GM21825 (cell line): Measurements from ENCODE around the gene IGF2R.

Experiments used
- ATAC-seq: cut with Tn5 transposase; IDR thresholded peaks from one replicate; pipeline ENCODE4 v1.9.1; 2021; ENCODE audit warnings: mild to moderate bottlenecking, moderate library complexity; ENCODE audit not compliant: unreplicated experiment

IGF2R gene

GRCh38 chr6:160042014-160042773 lies 73.3 kb downstream of the IGF2R start:
- no peak for ATAC-seq

- no peak for ATAC-seq
These were observed 74.0 kb downstream of the IGF2R start for GRCh38 chr6:160042788-160043301.

GRCh38 chr6:160043784-160044183 lies 74.9 kb downstream of the IGF2R start:
- no peak for ATAC-seq

- no peak for ATAC-seq
These were observed 75.8 kb downstream of the IGF2R start for GRCh38 chr6:160044687-160045086.

GRCh38 chr6:160048471-160048870 lies 79.6 kb downstream of the IGF2R start:
- no peak for ATAC-seq

GRCh38 chr6:160049346-160049745 lies 80.5 kb downstream of the IGF2R start:
- ATAC-seq = no peak

GRCh38 chr6:160050022-160050421 lies 81.1 kb downstream of the IGF2R start:
- ATAC-seq = no peak

GRCh38 chr6:160051390-160051789 lies 82.5 kb downstream of the IGF2R start:
- no peak for ATAC-seq

GRCh38 chr6:160054271-160054670 lies 85.4 kb downstream of the IGF2R start:
- no peak for ATAC-seq

- ATAC-seq = no peak
These were observed 86.0 kb downstream of the IGF2R start for GRCh38 chr6:160054913-160055312.

GRCh38 chr6:160055378-160055777 lies 86.5 kb downstream of the IGF2R start:
- ATAC-seq = no peak

- no peak for ATAC-seq
These were observed 86.9 kb downstream of the IGF2R start for GRCh38 chr6:160055813-160056212.

- ATAC-seq = no peak
These were observed 88.2 kb downstream of the IGF2R start for GRCh38 chr6:160057080-160057479.

- no peak for ATAC-seq
These were observed 89.8 kb downstream of the IGF2R start for GRCh38 chr6:160058603-160059215.

GRCh38 chr6:160060221-160060620 lies 91.3 kb downstream of the IGF2R start:
- ATAC-seq = no peak

GRCh38 chr6:160060920-160061447 lies 92.1 kb downstream of the IGF2R start:
- ATAC-seq = no peak

- ATAC-seq = no peak
These were observed 95.0 kb downstream of the IGF2R start for GRCh38 chr6:160063771-160064413.

GRCh38 chr6:160065200-160065599 lies 96.3 kb downstream of the IGF2R start:
- ATAC-seq = no peak

- no peak for ATAC-seq
These were observed 98.7 kb downstream of the IGF2R start for GRCh38 chr6:160067564-160067963.

- ATAC-seq = no peak
These were observed 99.5 kb downstream of the IGF2R start for GRCh38 chr6:160068346-160068745.

GRCh38 chr6:160069050-160069454 lies 100.2 kb downstream of the IGF2R start:
- ATAC-seq = peak; percentile 91

- peak; percentile 6 for ATAC-seq
These were observed 100.6 kb downstream of the IGF2R start for GRCh38 chr6:160069459-160069858.
